IPS-15b (cell line): ENCODE measurements around the gene RHOU.
"Not testable (repeated sequence)": the region's sequence is repeated elsewhere in the genome, so short reads cannot be mapped to it uniquely, and the experiment has no call there.

Source experiments
- H3K27me3 ChIP-seq: one replicate; pipeline ENCODE4 v1.6.1; 2013; ENCODE audit warnings: low read length; ENCODE audit not compliant: control insufficient read depth, insufficient read depth
- H3K36me3 ChIP-seq: one replicate; pipeline ENCODE4 v1.6.1; 2013; ENCODE audit warnings: low read length; ENCODE audit not compliant: control insufficient read depth, insufficient read depth
- H3K4me1 ChIP-seq: one replicate; pipeline ENCODE4 v1.6.1; 2013; ENCODE audit warnings: mild to moderate bottlenecking, low read length; ENCODE audit not compliant: control insufficient read depth, insufficient read depth
- H3K4me3 ChIP-seq: one replicate; pipeline ENCODE4 v1.5.1; 2013; ENCODE audit warnings: low read depth, low read length
- H3K9ac ChIP-seq: one replicate; pipeline ENCODE4 v1.6.1; 2013; ENCODE audit warnings: low read depth, mild to moderate bottlenecking, low read length
- H3K9me3 ChIP-seq: one replicate; pipeline ENCODE4 v1.6.1; 2013; ENCODE audit warnings: mild to moderate bottlenecking, low read length; ENCODE audit not compliant: control insufficient read depth, insufficient read depth

RHOU gene

DNA sequence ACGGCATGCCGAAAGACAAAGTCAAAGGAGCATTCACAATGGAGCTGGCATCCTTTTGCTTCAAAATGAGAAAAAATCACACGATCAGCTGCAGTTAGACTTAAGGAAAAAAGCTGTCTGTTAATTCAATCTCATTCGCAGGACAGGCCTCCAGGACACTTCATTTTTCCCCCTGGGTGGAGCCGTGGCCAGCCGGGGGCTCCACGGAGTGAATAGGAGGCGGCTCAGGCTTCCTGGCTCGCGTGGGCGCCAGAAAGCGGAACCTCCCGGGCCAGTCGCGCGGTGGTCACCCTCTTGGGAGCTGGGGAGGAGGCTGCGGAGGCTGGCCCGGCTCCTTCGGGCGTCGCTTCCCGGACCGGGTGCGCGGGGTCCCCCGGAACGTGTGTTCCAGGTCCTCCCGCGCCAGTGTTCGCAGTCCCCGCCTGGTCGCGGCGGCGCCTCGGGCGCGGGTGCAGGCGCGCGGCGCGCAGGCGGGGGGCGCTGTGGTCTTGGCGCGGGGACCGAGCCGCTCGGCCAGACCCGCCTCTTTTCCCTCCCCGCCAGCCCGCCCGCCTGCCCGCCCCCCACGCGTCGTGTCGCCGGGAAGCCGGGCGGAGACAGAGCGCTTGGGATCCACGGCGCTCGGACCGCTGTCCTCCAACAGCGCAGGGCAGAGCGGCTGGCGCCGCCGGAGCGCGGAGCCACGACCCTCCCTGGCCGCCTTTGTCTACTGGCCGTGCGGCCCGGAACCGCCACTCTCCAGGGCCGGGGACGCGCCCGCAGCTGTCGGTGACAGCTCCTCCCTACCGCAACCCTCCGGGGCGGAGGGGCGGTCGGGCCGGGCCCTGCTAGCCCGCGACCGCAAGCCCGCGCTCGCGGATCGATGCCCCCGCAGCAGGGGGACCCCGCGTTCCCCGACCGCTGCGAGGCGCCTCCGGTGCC lies at the start of gene RHOU:
Gene RHOU, plus strand, starts transcription at position 599 of the 921 bp plus-strand sequence. Its CDS starts 264 bp downstream, at position 863.
- H3K36me3 ChIP-seq = no peaks in the 10 kb centered on the region
- no peaks in the 10 kb centered on the region for H3K4me1 ChIP-seq
- H3K27me3 ChIP-seq = peaks cover 15% of the 10 kb centered on the region
- H3K9me3 ChIP-seq = no peaks in the 10 kb centered on the region
- no peak within 1 kb of the TSS for H3K9ac ChIP-seq
- H3K4me3 ChIP-seq = peak within 1 kb of the TSS; percentile 41

GRCh38 chr1:228687587-228687986 lies 47.7 kb upstream of the RHOU start:
- Histone ChIP-seq H3K27me3 (no peaks in the 10 kb centered on the region), H3K9ac (no peak overlapping the region), H3K9me3 (no peaks in the 10 kb centered on the region), H3K36me3 (no peaks in the 10 kb centered on the region), H3K4me3 (no peak overlapping the region), H3K4me1 (no peaks in the 10 kb centered on the region)

DNA sequence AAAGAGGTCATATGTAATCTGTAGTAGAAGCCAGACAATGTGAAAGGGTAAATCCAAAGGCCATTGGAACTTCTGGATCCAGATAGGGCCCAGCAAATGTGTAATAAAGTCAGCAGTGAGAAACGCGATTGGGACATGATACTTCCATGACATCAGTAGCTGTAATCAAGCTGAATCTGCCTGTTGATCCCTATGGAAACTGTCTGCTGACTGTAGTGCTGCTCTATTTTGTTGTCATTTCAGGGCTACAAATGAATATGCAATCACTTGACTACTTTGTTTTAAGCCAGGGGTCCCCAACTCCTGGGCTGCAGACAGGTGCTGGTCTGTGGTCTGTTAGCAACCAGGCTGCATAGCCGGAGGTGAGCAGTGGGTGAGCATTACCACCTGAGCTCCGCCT lies 46.0 kb upstream of the RHOU start:
- Histone ChIP-seq H3K4me3 (no peak overlapping the region), H3K36me3 (no peaks in the 10 kb centered on the region), H3K4me1 (no peaks in the 10 kb centered on the region), H3K27me3 (no peaks in the 10 kb centered on the region), H3K9ac (no peak overlapping the region), H3K9me3 (no peaks in the 10 kb centered on the region)

- Histone ChIP-seq H3K4me1 (no peaks in the 10 kb centered on the region), H3K27me3 (no peaks in the 10 kb centered on the region), H3K9me3 (no peaks in the 10 kb centered on the region), H3K4me3 (no peak overlapping the region), H3K9ac (no peak overlapping the region), H3K36me3 (no peaks in the 10 kb centered on the region)
Measured at GRCh38 chr1:228691211-228691610, 44.1 kb upstream of the RHOU start.

GRCh38 chr1:228691926-228692325 lies 43.4 kb upstream of the RHOU start:
- Histone ChIP-seq H3K4me1 (no peaks in the 10 kb centered on the region), H3K9me3 (no peaks in the 10 kb centered on the region), H3K27me3 (no peaks in the 10 kb centered on the region)

DNA sequence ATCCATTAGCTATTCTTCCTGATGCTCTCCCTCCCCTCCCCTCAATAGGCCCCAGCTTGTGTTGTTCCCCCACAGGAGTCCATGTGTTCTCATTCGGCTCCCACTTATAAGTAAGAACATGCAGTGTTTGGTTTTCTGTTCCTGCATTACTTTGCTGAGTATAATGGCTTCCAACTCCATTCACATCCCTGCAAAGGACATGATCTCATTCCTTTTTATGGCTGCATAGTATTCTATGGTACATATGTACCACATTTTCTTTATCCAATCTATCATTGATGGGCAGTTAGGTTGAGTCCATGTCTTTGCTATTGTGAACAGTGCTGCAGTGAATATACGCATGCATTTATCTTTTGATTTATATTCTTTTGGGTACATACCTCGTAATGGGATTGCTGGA lies 40.8 kb upstream of the RHOU start:
- H3K4me3 ChIP-seq, H3K9ac ChIP-seq, H3K9me3 ChIP-seq, H3K27me3 ChIP-seq, H3K4me1 ChIP-seq, H3K36me3 ChIP-seq: not testable (repeated sequence)

More at GRCh38 chr1:228691926-228692325, 43.4 kb upstream of the RHOU start:
- Histone ChIP-seq H3K9ac (no peak overlapping the region), H3K36me3 (no peaks in the 10 kb centered on the region), H3K4me3 (no peak overlapping the region)

GRCh38 chr1:228695015-228695955 lies 40.0 kb upstream of the RHOU start:
- no peak overlapping the region for H3K9ac ChIP-seq
- H3K27me3 ChIP-seq = no peaks in the 10 kb centered on the region
- H3K4me3 ChIP-seq = no peak overlapping the region
- no peaks in the 10 kb centered on the region for H3K36me3 ChIP-seq
- no peaks in the 10 kb centered on the region for H3K4me1 ChIP-seq
- no peaks in the 10 kb centered on the region for H3K9me3 ChIP-seq

DNA sequence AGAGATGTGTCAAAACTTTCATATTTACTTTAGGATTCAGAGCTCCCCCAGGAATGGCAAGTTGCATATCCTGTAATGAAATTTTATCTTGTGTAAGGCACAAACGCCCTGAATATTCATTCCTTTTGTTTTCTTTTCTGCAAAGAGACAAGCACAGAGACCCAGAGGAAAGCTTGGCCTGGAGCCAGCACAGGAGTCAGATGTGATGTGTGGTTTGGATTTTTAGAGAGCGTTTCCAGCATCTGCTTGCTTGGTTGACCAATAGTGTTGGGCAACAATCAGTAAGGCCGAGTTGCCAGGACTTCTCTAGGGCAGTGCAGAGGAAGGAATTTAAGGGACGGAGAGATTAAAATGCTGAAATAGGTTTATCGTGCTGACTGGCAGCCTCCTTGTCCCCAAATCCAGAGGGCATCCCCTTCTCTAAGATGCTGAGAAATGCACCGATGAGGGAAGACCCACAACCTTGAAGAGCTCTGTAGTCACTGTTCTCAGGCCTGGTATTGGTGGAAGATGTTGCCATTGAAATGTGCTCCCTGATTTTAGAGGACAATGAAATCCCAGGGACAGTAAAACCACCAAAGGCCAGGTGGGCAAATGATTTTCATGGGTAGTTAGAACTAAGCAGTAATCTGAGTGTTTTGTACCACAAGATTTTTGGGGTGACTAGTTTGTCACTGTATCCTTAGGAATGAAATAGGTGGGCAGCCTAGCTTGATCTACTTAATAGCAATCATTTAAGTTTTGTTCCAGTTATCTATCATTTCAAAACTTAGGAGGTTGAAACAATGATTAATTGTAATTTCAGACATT lies 37.9 kb upstream of the RHOU start:
- H3K36me3 ChIP-seq = no peaks in the 10 kb centered on the region
- H3K9ac ChIP-seq = no peak overlapping the region
- no peaks in the 10 kb centered on the region for H3K27me3 ChIP-seq
- H3K4me3 ChIP-seq = no peak overlapping the region
- H3K9me3 ChIP-seq = no peaks in the 10 kb centered on the region
- no peaks in the 10 kb centered on the region for H3K4me1 ChIP-seq

DNA sequence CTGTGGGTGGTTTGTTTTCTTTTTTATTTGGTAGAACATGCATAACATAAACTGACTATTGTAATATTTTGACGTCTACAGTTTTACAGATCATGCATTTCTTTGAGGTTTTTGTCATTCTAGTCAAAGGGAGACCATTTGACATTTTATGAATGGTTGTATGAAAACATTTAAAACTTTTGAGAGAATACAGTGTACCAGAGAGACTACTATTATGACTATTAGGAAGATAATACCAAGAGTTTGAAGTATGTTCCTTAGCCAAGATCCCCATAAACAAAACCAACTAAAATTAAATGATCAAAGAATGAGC lies 37.3 kb upstream of the RHOU start:
- Histone ChIP-seq H3K4me1 (no peaks in the 10 kb centered on the region), H3K27me3 (no peaks in the 10 kb centered on the region), H3K9ac (no peak overlapping the region), H3K4me3 (no peak overlapping the region), H3K36me3 (no peaks in the 10 kb centered on the region), H3K9me3 (no peaks in the 10 kb centered on the region)

GRCh38 chr1:228702433-228702832 lies 32.8 kb upstream of the RHOU start:
- H3K9me3 ChIP-seq = no peaks in the 10 kb centered on the region
- H3K4me3 ChIP-seq = no peak overlapping the region
- no peaks in the 10 kb centered on the region for H3K4me1 ChIP-seq
- no peaks in the 10 kb centered on the region for H3K36me3 ChIP-seq
- no peak overlapping the region for H3K9ac ChIP-seq
- no peaks in the 10 kb centered on the region for H3K27me3 ChIP-seq

DNA sequence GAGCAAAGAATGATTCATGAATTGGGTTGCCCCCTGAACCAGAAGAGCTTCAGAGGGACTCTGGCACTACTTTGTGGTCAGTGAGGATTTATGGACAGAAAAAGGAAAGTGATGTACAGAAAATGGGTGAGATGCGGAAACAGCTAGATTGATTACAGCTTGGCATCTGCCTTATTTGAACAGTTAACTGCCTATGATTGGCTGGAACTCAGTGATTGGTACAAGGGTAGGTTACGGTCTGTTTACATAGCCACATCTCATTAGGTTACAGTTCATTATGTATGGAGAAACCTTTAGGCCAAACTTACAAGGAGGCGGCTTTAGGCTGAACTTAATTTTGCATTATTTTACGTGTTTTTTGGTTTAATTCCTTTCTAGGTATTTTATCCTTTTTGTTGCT lies 29.0 kb upstream of the RHOU start:
- Histone ChIP-seq H3K4me3 (no peak overlapping the region), H3K9me3 (no peaks in the 10 kb centered on the region), H3K9ac (no peak overlapping the region), H3K36me3 (no peaks in the 10 kb centered on the region), H3K4me1 (no peaks in the 10 kb centered on the region), H3K27me3 (no peaks in the 10 kb centered on the region)
